Endothelial cell of umbilical vein (primary cell): ENCODE results near the gene PLEKHG4B.

Experiments used
- CTCF ChIP-seq, 2 donors: IDR thresholded peaks; 1 replicate in 1 of 2; 2 replicates in 1 of 2; pipeline ENCODE4 v1.5.1; 2011; ENCODE audit warnings: low read length in 2 of 2, mild to moderate bottlenecking in 2 of 2, moderate library complexity in 2 of 2, control low read depth in 1 of 2, inconsistent platforms in 1 of 2, low read depth in 1 of 2; ENCODE audit not compliant: insufficient read depth in 1 of 2; ENCODE audit errors: extremely low read depth in 1 of 2
- EZH2 ChIP-seq: IDR thresholded peaks from 2 replicates; pipeline ENCODE4 v1.6.1; 2012; ENCODE audit warnings: borderline replicate concordance, low read depth, mild to moderate bottlenecking, moderate library complexity, low read length, inconsistent platforms; ENCODE audit not compliant: severe bottlenecking
- POLR2AphosphoS5 ChIP-seq: IDR thresholded peaks from 2 replicates; pipeline ENCODE4 v1.6.1; 2012; ENCODE audit warnings: low read depth, mild to moderate bottlenecking, control low read depth, low read length, moderate library complexity; ENCODE audit not compliant: insufficient read depth

- TF ChIP-seq EZH2 = no peak
- no peak for TF ChIP-seq CTCF (IDR thresholded peaks at IDR 0.05; ENCODE audit: extremely low read depth in 1 of 2, insufficient read depth in 1 of 2, low read depth in 1 of 2, low read length in 2 of 2)
- TF ChIP-seq POLR2AphosphoS5 = no peak
Observed at GRCh38 chr5:75331-76320, 16.3 kb upstream of the PLEKHG4B start.
